GM18505 (cell line): ENCODE results near the gene AMIGO1.

Experiments used
- ATAC-seq: cut with Tn5 transposase; IDR thresholded peaks from one replicate; pipeline ENCODE4 v1.9.1; 2021; ENCODE audit not compliant: unreplicated experiment
- POLR2A ChIP-seq: IDR thresholded peaks from 4 replicates; pipeline ENCODE4 v1.6.1; 2011; ENCODE audit warnings: borderline replicate concordance; ENCODE audit not compliant: insufficient read depth, insufficient read length; ENCODE audit errors: extremely low read depth

The AMIGO1 gene

GRCh38 chr1:109538827-109539555 is 29.5 kb upstream of the AMIGO1 start:
- ATAC-seq: no peak
- TF ChIP-seq POLR2A: no peak

DNA sequence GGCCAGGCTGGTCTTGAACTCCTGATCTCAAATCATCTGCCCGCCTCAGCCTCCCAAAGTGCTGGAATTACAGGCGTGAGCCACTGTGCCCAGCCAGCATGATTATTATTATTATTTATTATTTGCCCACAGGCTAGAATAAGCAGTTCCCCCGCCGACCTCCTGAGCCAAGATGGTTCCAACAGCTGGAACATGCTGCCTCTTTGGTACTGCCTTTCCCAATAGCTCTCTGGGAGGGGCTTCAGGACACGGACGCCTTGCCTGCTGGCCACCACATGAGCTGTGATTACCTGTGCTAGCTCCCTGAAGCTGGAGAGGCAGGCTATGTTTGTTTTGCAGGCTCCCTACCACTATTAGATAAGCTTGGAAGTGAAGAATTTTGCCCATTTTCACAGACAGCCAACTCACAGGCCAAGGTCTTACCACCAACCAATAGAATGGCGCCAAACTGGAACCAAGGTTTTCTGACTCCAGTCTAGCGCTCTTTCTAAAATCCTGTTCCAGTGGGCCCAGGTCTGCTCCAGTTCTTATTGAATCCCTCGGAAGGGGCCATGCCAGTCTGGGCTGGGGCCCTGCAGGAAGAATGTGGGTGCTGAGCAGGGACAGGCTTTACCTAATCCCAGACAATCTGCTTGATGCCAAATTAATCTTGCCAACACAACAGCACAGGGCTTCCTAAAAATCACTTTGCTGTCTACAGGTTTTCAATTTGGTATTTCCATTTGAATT is 28.1 kb upstream of the AMIGO1 start:
- no peak for ATAC-seq
- TF ChIP-seq POLR2A: no peak

- no peak for ATAC-seq
- TF ChIP-seq POLR2A: no peak
Observed at GRCh38 chr1:109535971-109536491, 26.5 kb upstream of the AMIGO1 start.

GRCh38 chr1:109535481-109535880 is 26.0 kb upstream of the AMIGO1 start:
- no peak for TF ChIP-seq POLR2A

DNA sequence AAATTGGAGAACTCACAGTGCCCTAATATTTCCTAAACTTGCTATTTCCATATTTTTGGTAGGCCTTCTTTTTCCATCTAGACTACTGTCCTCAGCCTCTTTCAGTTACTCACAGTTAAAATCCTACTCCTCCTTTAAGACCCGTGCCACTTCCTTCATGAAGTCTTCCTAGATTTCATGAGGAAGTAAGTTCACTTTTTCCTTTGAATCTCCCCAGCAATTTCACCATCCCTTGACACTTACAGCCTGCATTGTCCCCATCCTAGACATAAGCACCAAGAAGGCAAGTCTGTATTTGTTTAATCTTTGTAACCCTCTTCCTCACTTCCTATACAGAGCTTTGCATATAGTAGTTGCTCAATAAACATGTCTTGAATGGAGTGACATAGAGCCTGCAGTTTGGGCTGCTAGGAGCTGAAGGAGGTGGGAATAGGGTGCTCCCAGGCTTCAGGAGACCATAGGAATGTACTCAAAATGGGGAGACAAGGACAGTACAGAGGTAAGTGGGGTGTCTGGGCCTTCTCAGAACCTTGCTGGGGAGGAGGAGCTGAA is 24.9 kb upstream of the AMIGO1 start:
- no peak for TF ChIP-seq POLR2A
- ATAC-seq: no peak

More at GRCh38 chr1:109535481-109535880, 26.0 kb upstream of the AMIGO1 start:
- no peak for ATAC-seq

DNA sequence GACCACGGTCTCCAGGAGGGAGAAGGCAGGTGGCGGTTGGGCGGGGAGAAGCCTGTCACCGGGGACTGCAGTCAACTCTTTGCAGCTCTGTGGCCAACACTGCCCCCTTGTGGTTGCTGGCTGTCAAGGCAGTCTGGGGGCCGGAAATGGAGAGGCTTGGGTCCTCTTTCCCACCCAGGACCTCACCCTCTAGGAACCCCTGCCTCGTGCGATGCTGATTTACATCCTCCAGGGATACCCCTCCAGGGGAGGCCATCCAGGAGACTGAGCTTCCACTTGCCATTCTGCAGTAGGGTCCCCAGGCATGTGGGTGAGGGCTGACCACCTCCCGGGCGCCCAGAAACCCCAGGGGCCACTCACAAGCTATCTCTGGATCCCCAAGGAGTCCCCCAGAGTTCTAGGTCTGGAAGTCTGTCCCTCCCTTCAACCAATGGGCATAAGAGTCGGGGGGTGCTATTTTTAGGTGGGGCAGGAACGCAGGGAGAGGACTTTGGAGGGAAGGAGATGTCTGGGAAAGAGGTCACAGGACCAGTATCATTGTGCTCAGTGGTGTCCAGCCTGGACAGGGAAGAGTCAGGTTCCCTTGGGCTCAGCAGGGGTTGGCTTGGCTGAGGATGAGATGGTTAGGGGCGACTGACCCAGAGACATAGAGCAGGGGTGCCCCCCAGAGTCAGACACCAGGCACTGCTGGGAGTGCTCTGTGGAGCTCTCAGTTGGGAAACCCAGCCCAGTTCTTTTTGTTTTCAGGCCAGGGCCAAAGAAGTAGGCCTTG is 23.0 kb upstream of the AMIGO1 start:
- peak; percentile 52 for ATAC-seq
- TF ChIP-seq POLR2A: no peak

GRCh38 chr1:109531826-109532364 is 22.4 kb upstream of the AMIGO1 start:
- no peak for TF ChIP-seq POLR2A
- no peak for ATAC-seq

- no peak for ATAC-seq
- no peak for TF ChIP-seq POLR2A
Observed at GRCh38 chr1:109531380-109531779, 21.9 kb upstream of the AMIGO1 start.

DNA sequence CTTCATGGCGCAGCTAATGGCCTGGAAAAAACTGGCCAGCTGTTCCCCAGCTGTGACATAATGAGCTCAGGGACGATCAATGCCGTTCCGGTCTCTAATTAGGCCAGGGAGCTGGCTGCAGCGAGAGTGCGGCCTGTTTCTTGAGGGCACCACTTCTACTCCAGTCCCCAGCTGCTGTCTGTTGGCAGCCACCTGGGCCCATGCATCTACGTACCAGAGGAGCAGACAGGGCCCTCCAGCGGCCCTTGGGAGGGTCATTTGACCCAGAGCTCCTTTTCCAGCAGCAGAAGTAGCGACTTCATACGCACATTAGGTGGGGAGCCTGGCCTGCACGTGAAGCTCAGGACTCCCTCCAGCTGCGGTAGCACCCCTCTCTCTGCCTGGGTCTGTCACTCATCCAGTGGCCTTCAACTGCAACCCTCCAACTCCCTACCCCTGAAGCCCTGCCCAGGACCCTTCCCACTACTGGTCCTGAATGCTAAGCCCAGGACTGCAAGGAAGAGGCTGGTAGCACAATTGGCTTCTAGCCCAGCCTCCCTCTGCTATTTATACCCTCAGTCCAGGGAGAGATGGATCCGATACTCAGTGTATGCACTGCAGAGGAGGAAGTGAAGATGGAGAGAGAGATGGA is 21.0 kb upstream of the AMIGO1 start:
- TF ChIP-seq POLR2A: no peak
- no peak for ATAC-seq

DNA sequence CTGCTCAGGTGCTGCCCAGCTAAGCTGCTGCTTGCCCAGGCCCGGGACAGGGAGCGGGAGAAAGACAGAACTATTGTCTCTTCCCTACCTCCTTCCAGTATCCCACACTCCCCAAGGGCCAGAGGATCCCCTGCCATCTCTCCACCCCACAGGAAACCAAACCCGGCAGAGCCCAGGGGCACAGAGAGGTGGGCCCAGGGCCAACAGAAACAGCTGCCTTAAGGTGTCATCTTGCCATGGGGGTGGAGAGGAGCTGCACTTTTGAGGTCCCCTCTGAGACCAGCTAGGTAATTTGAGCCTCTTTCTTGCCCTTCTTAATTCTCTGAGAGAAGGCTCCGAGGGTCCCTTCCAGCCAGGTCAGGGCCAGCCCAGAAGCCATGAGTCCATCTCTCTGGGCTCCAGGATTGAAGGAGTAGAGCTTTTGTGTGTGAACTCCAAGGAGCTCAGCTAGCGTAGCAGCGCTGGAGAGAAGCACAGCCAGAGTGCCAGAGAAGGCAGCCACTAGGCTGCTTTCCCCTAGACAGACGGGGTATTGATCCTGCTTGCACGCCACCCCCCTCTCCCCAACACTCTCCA is 20.4 kb upstream of the AMIGO1 start:
- no peak for TF ChIP-seq POLR2A
- ATAC-seq: no peak

DNA sequence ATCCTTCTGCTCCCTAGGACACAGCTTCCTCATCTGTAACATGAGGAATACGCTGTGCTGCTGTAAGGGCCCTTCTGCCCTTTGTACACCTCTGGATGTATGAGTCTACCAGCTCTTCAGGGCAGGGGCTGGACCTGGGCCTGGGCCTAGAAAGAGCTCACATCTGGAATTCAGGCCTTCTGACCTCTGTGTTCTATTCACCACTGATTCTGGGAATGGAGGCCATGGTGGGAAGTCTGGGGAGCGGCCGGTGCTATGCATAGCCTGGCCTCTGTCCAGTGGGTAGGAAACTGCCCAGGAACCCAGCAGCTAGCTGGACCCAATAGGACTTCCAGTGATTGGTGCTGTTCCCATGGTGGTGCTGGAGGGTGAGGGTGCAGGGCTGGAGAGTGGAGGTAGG is 19.2 kb upstream of the AMIGO1 start:
- ATAC-seq: no peak
- TF ChIP-seq POLR2A: no peak
